HCT116 (cell line): Measurements from ENCODE around the gene GNA12. TPM values are rescaled to one million over a fixed set of nuclear protein-coding genes. Genes with fewer than 3 reads are reported as not detected.

Experiments used
- ATAC-seq: fragments of 200-7000 bp; cut with Tn5 transposase; 2 replicates; pipeline ENCODE4 v1.9.1; 2020; ENCODE audit warnings: mild to moderate bottlenecking, moderate library complexity
- BruUV-seq: library from RNA; stranded (reverse); fragments of 400-500 nt; replicated peaks from 2 replicates; lab custom pipeline; 2021; lab: Mats Ljungman, UMichigan
- CTCF ChIA-PET: fragments of 300-600 bp; sonication (Branson Sonifier 250); formaldehyde crosslinking; loops from one replicate; lab custom pipeline; 2021; ENCODE audit warnings: antibody characterized with exemption; lab: Charles Lee
- POLR2A ChIA-PET: fragments of 300-600, 350-600 bp; sonication (Branson Sonifier 250); formaldehyde crosslinking; loops from one replicate; lab custom pipeline; 2021; ENCODE audit warnings: antibody characterized with exemption; lab: Charles Lee
- RAD21 ChIA-PET, 2 experiments: fragments of 300-600 bp; sonication (Branson Sonifier 250); formaldehyde crosslinking; loops; one replicate each; lab custom pipeline; 2023; ENCODE audit warnings: low total read pairs in 2 of 2; ENCODE audit not compliant: uncharacterized antibody in 2 of 2, unreplicated experiment in 2 of 2, low non-redundant PET in 1 of 2; lab: Charles Lee
- DNase-seq: peaks from one replicate; pipeline ENCODE4 v3.0.0-alpha.2; 2010; ENCODE audit warnings: low read depth, low spot score
- H2AFZ ChIP-seq: fragments of 200-600 bp; shearing (Covaris generic), sonication (generic); 2 replicates; pipeline ENCODE4 v1.6.1; 2017; ENCODE audit warnings: low read depth, mixed run types, mixed read lengths, antibody characterized with exemption, low read length; ENCODE audit not compliant: poor library complexity, severe bottlenecking
- H3K27ac ChIP-seq: 2 replicates; pipeline ENCODE4 v1.5.1; 2012; ENCODE audit warnings: low read depth, low read length
- H3K27me3 ChIP-seq: fragments of 200-600 bp; sonication (generic); 2 replicates; pipeline ENCODE4 v1.6.1; 2016; ENCODE audit warnings: mixed run types, low read length, mixed read lengths; ENCODE audit not compliant: insufficient read depth
- H3K36me3 ChIP-seq, 2 experiments: fragments of 200-500 bp in 1 of 2; fragments of 200-600 bp in 1 of 2; sonication (Bioruptor generic) in 1 of 2; sonication (generic) in 1 of 2; 2 replicates each; pipeline versions ENCODE4 v1.5.1 to v1.6.1; 2014 to 2016; ENCODE audit warnings: low read length in 2 of 2, inconsistent platforms in 1 of 2, mixed read lengths in 1 of 2, mixed run types in 1 of 2; ENCODE audit not compliant: insufficient read depth in 2 of 2, control insufficient read depth in 1 of 2
- H3K4me1 ChIP-seq, 2 experiments: fragments of 200-600 bp in 1 of 2; sonication (generic) in 1 of 2; 2 replicates each; pipeline versions ENCODE4 v1.5.1 to v1.6.1; 2012 to 2017; ENCODE audit warnings: low read length in 2 of 2, inconsistent platforms in 1 of 2, mild to moderate bottlenecking in 1 of 2, mixed read lengths in 1 of 2, mixed run types in 1 of 2, moderate library complexity in 1 of 2; ENCODE audit not compliant: insufficient read depth in 2 of 2, control insufficient read depth in 1 of 2
- H3K4me2 ChIP-seq: fragments of 200-600 bp; sonication (generic); 2 replicates; pipeline ENCODE4 v1.6.1; 2017; ENCODE audit warnings: mixed run types, low read length, mixed read lengths
- H3K4me3 ChIP-seq, 2 experiments: fragments of 200-600 bp in 1 of 2; sonication (generic) in 1 of 2; replicated peaks in 1 of 2; 2 replicates each; pipeline ENCODE4 v1.5.1; 2011 to 2016; ENCODE audit warnings: low read length in 2 of 2, control low read depth in 1 of 2, low read depth in 1 of 2, mild to moderate bottlenecking in 1 of 2, mixed read lengths in 1 of 2, mixed run types in 1 of 2
- H3K79me2 ChIP-seq: fragments of 200-600 bp; sonication (generic); 2 replicates; pipeline ENCODE4 v1.6.1; 2017; ENCODE audit warnings: mild to moderate bottlenecking, mixed run types, low read length, moderate library complexity, mixed read lengths; ENCODE audit not compliant: insufficient read depth
- H3K9ac ChIP-seq: fragments of 200-600 bp; sonication (generic); 2 replicates; pipeline ENCODE4 v1.6.1; 2016; ENCODE audit warnings: low read length, mixed read lengths
- H3K9me2 ChIP-seq: fragments of 200-600 bp; sonication (generic), shearing (Covaris generic); 2 replicates; pipeline ENCODE4 v1.6.1; 2017; ENCODE audit warnings: mixed run types, mild to moderate bottlenecking, moderate library complexity; ENCODE audit not compliant: insufficient read depth
- H3K9me3 ChIP-seq, 2 experiments: fragments of 200-500 bp in 1 of 2; fragments of 200-600 bp in 1 of 2; sonication (Bioruptor generic) in 1 of 2; sonication (generic) in 1 of 2; 2 replicates each; pipeline ENCODE4 v1.6.1; 2014 to 2017; ENCODE audit warnings: low read length in 2 of 2, mixed read lengths in 2 of 2, inconsistent platforms in 1 of 2, low read depth in 1 of 2, mild to moderate bottlenecking in 1 of 2, mixed run types in 1 of 2, moderate library complexity in 1 of 2; ENCODE audit not compliant: control insufficient read depth in 1 of 2, insufficient read depth in 1 of 2
- H4K20me1 ChIP-seq: fragments of 200-600 bp; sonication (generic), shearing (Covaris generic); 2 replicates; pipeline ENCODE4 v1.6.1; 2017; ENCODE audit warnings: mixed run types, mild to moderate bottlenecking, moderate library complexity; ENCODE audit not compliant: insufficient read depth
- CTCF ChIP-seq, 3 experiments: fragments of 200-600 bp in 1 of 3; sonication (generic) in 1 of 3; IDR thresholded peaks in 2 of 3; conservative IDR thresholded peaks in 1 of 3; 2 replicates each; pipeline ENCODE4 v1.5.1; 2012 to 2017; ENCODE audit warnings: low read depth in 2 of 3, low read length in 2 of 3, antibody characterized with exemption in 1 of 3, borderline replicate concordance in 1 of 3, control low read depth in 1 of 3, mild to moderate bottlenecking in 1 of 3, mixed read lengths in 1 of 3, mixed run types in 1 of 3, moderate library complexity in 1 of 3; ENCODE audit not compliant: insufficient read depth in 1 of 3
- EGR1 ChIP-seq: IDR thresholded peaks from 2 replicates; pipeline ENCODE4 v1.6.1; 2012; ENCODE audit warnings: low read depth
- ELF1 ChIP-seq: IDR thresholded peaks from 2 replicates; pipeline ENCODE4 v1.6.1; 2012; ENCODE audit warnings: low read depth, borderline replicate concordance
- FOSL1 ChIP-seq: IDR thresholded peaks from 2 replicates; pipeline ENCODE4 v1.6.1; 2012; ENCODE audit warnings: low read depth
- POLR2A ChIP-seq: IDR thresholded peaks from 2 replicates; pipeline ENCODE4 v1.7.0; 2011; ENCODE audit warnings: borderline replicate concordance; ENCODE audit not compliant: insufficient read depth, insufficient read length; ENCODE audit errors: extremely low read depth
- POLR2AphosphoS5 ChIP-seq: IDR thresholded peaks from 2 replicates; pipeline ENCODE4 v1.6.1; 2011; ENCODE audit warnings: mild to moderate bottlenecking, low read depth, low read length, moderate library complexity
- RAD21 ChIP-seq: IDR thresholded peaks from 2 replicates; pipeline ENCODE4 v1.6.1; 2012; ENCODE audit warnings: low read depth, mild to moderate bottlenecking
- REST ChIP-seq: IDR thresholded peaks from 2 replicates; pipeline ENCODE4 v1.6.1; 2012; ENCODE audit warnings: low read depth
- SIN3A ChIP-seq: IDR thresholded peaks from 2 replicates; pipeline ENCODE4 v1.6.1; 2012; ENCODE audit warnings: low read depth
- SP1 ChIP-seq: IDR thresholded peaks from 2 replicates; pipeline ENCODE4 v1.6.1; 2012; ENCODE audit warnings: low read depth
- TCF7L2 ChIP-seq: IDR thresholded peaks from 2 replicates; pipeline ENCODE4 v1.7.0; 2011; ENCODE audit warnings: borderline replicate concordance, inconsistent platforms; ENCODE audit not compliant: insufficient read depth, insufficient read length; ENCODE audit errors: extremely low read depth
- intact Hi-C: fragments of 100-400 bp; cut with micrococcal nuclease; formaldehyde crosslinking; loops from 2 replicates; pipeline ENCODE4 v1.10.0; 2022
- total RNA-seq: library from RNA; stranded (reverse); gene quantifications from one replicate; pipeline ENCODE4 v1.2.1, GENCODE V29; 2021; ENCODE audit not compliant: unreplicated experiment

The GNA12 gene
- total RNA-seq, 1 experiment from 2014 or later, result 32.6 TPM

GRCh38 chr7:2873686-2874551, 29.8 kb upstream of the GNA12 start:
- no peaks in the 10 kb centered on the region for H3K9me2 ChIP-seq
- no peaks in the 10 kb centered on the region for H3K27me3 ChIP-seq
- ATAC-seq (peak; percentile 70), DNase-seq (peak; percentile 81)
- H3K79me2 ChIP-seq, result no peaks in the 10 kb centered on the region
- no peak overlapping the region for H2AFZ ChIP-seq
- CTCF ChIA-PET, result no interaction called here
- POLR2A ChIA-PET, result interaction anchor here (0.9 to 1.5 kb wide), 2 partner anchors 17 to 31 kb away, joined by 3 to 4 read pairs; no protein-coding TSS in a partner anchor
- H3K4me2 ChIP-seq, result 0 out of 2 replicates have a peak overlapping the region, but pooled peaks have one; percentile 1
- TSS peak; percentile 90 for BruUV-seq
- intact Hi-C loops, result no loop called here
- H3K9me3 ChIP-seq, result no peaks in the 10 kb centered on the region
- no peak overlapping the region for H3K4me3 ChIP-seq
- TF ChIP-seq SP1 (0 out of 2 replicates have a peak, but pooled peaks have one; percentile 11), SIN3A (peak; percentile 56; the same call in 1 of the 2 replicates), RAD21 (no peak), POLR2A (peak; percentile 100), POLR2AphosphoS5 (peak; percentile 91)
- RAD21 ChIA-PET, result no interaction called here
- no peak overlapping the region for H3K9ac ChIP-seq
- H3K27ac ChIP-seq, result no peak overlapping the region
- H3K4me1 ChIP-seq, result peaks cover 9 to 42% of the 10 kb centered on the region in 2 experiments
- H3K36me3 ChIP-seq, result no peaks in the 10 kb centered on the region
- no peaks in the 10 kb centered on the region for H4K20me1 ChIP-seq

GRCh38 chr7:2873146-2873545, 29.0 kb upstream of the GNA12 start:
- Histone ChIP-seq H3K27ac (no peak overlapping the region), H3K36me3 (no peaks in the 10 kb centered on the region), H3K9me3 (no peaks in the 10 kb centered on the region), H3K4me3 (no peak overlapping the region), H3K79me2 (no peaks in the 10 kb centered on the region), H3K4me1 (peaks cover 3 to 34% of the 10 kb centered on the region in 2 experiments; a peak in 3 of 4 replicates), H3K27me3 (no peaks in the 10 kb centered on the region), H4K20me1 (no peaks in the 10 kb centered on the region), H2AFZ (no peak overlapping the region), H3K9me2 (no peaks in the 10 kb centered on the region), H3K9ac (no peak overlapping the region), H3K4me2 (no peak overlapping the region)
- intact Hi-C loops, result no loop called here
- ChIA-PET RAD21 (no interaction called here), POLR2A (no interaction called here), CTCF (no interaction called here)
- no TSS peak for BruUV-seq
- TF ChIP-seq CTCF (IDR thresholded peaks at IDR 0.05 in 2 of 3, conservative IDR thresholded peaks at IDR 0.05 in 1 of 3; ENCODE audit: borderline replicate concordance in 1 of 3, insufficient read depth in 1 of 3, low read depth in 2 of 3, low read length in 2 of 3), result no peak
- no peak for TF ChIP-seq FOSL1
- TF ChIP-seq TCF7L2, result no peak
- TF ChIP-seq POLR2AphosphoS5, result no peak
- TF ChIP-seq ELF1, result no peak
- TF ChIP-seq SP1, result no peak
- TF ChIP-seq REST, result no peak
- no peak for TF ChIP-seq EGR1
- DNase-seq (no peak), ATAC-seq (no peak)
